Measurements from ENCODE around the gene SLC43A2.

GRCh38 chr17:1639549-1640180 is 11.0 kb upstream of the SLC43A2 start:
- TF ChIP-seq ZNF274 (IDR thresholded peaks at IDR 0.05; ENCODE audit: low read depth, low read length), result no peak
- TF ChIP-seq SUZ12 (IDR thresholded peaks at IDR 0.05; ENCODE audit: extremely low read depth, insufficient read depth, insufficient read length), result no peak
